ENCODE data around the gene JARID2.

Gene JARID2

GRCh38 chr6:15396808-15397207 lies 150.9 kb downstream of the JARID2 start:
- no peak for DNase-seq (ENCODE audit: low read depth)
- H3K4me3 ChIP-seq (ENCODE audit: low read depth, low read length), result no peak overlapping the region
- TF ChIP-seq CTCF (conservative IDR thresholded peaks at IDR 0.05; ENCODE audit: low read depth, low read length), result no peak

- H3K4me3 ChIP-seq (ENCODE audit: low read depth, low read length), result no peak overlapping the region
- no peak for TF ChIP-seq CTCF (conservative IDR thresholded peaks at IDR 0.05; ENCODE audit: low read depth, low read length)
- no peak for DNase-seq (ENCODE audit: low read depth)
These were observed 152.9 kb downstream of the JARID2 start for GRCh38 chr6:15398633-15399275.

GRCh38 chr6:15399641-15400470 lies 154.0 kb downstream of the JARID2 start:
- TF ChIP-seq CTCF (conservative IDR thresholded peaks at IDR 0.05; ENCODE audit: low read depth, low read length), result no peak
- peak; percentile 88 for DNase-seq (ENCODE audit: low read depth)
- H3K4me3 ChIP-seq (ENCODE audit: low read depth, low read length), result peak overlapping the region; percentile 50

GRCh38 chr6:15400572-15401004 lies 154.7 kb downstream of the JARID2 start:
- no peak for TF ChIP-seq CTCF (conservative IDR thresholded peaks at IDR 0.05; ENCODE audit: low read depth, low read length)
- H3K4me3 ChIP-seq (ENCODE audit: low read depth, low read length), result peak overlapping the region; percentile 50
- peak; percentile 66 for DNase-seq (ENCODE audit: low read depth)

GRCh38 chr6:15401120-15401519 lies 155.3 kb downstream of the JARID2 start:
- no peak overlapping the region for H3K4me3 ChIP-seq (ENCODE audit: low read depth, low read length)
- DNase-seq (ENCODE audit: low read depth), result no peak
- no peak for TF ChIP-seq CTCF (conservative IDR thresholded peaks at IDR 0.05; ENCODE audit: low read depth, low read length)

- no peak overlapping the region for H3K4me3 ChIP-seq (ENCODE audit: low read depth, low read length)
These were observed 155.9 kb downstream of the JARID2 start for GRCh38 chr6:15401769-15402250.

More at GRCh38 chr6:15401769-15402250, 155.9 kb downstream of the JARID2 start:
- no peak for TF ChIP-seq CTCF (conservative IDR thresholded peaks at IDR 0.05; ENCODE audit: low read depth, low read length)
- DNase-seq (ENCODE audit: low read depth), result peak; percentile 33
